A673 (cell line): Measurements from ENCODE around the gene GRP. TPM values are rescaled to one million over a fixed set of nuclear protein-coding genes. Genes with fewer than 3 reads are reported as not detected.

Experiments
- BruUV-seq: library from RNA; stranded (reverse); fragments of 400-500 nt; replicated peaks from 2 replicates; lab custom pipeline; 2021; lab: Mats Ljungman, UMichigan
- CTCF ChIA-PET: fragments of 300-600 bp; sonication (Branson Sonifier 250); formaldehyde crosslinking; loops from one replicate; lab custom pipeline; 2022; ENCODE audit warnings: antibody characterized with exemption; lab: Charles Lee
- POLR2A ChIA-PET: fragments of 300-600 bp; sonication (Branson Sonifier 250); formaldehyde crosslinking; loops from one replicate; lab custom pipeline; 2022; ENCODE audit warnings: antibody characterized with exemption; ENCODE audit not compliant: low non-redundant PET; lab: Charles Lee
- DNase-seq: peaks from one replicate; pipeline ENCODE4 v3.0.0-alpha.2; 2015; ENCODE audit warnings: low spot score
- H3K27ac ChIP-seq: fragments of 200-600 bp; sonication (generic); 2 replicates; pipeline ENCODE4 v1.5.1; 2016; ENCODE audit warnings: mixed run types, low read depth, mild to moderate bottlenecking, mixed read lengths, antibody characterized with exemption, low read length; ENCODE audit not compliant: poor library complexity, severe bottlenecking
- H3K27me3 ChIP-seq: fragments of 200-600 bp; sonication (generic); replicated peaks from 2 replicates; pipeline ENCODE4 v1.6.1; 2017; ENCODE audit warnings: mixed run types, low read depth, mild to moderate bottlenecking, mixed read lengths, antibody characterized with exemption, low read length; ENCODE audit not compliant: insufficient read depth, poor library complexity
- H3K36me3 ChIP-seq: fragments of 200-600 bp; sonication (generic); 2 replicates; pipeline ENCODE4 v1.6.1; 2016; ENCODE audit warnings: mixed run types, mild to moderate bottlenecking, mixed read lengths, antibody characterized with exemption, low read length; ENCODE audit not compliant: insufficient read depth, poor library complexity, severe bottlenecking
- H3K4me1 ChIP-seq: fragments of 200-600 bp; sonication (generic); 2 replicates; pipeline ENCODE4 v1.6.1; 2017; ENCODE audit warnings: mixed run types, mild to moderate bottlenecking, mixed read lengths, antibody characterized with exemption, low read length; ENCODE audit not compliant: insufficient read depth, poor library complexity, severe bottlenecking
- H3K4me3 ChIP-seq: fragments of 200-600 bp; sonication (generic); 2 replicates; pipeline ENCODE4 v1.5.1; 2016; ENCODE audit warnings: low read depth, mixed run types, mild to moderate bottlenecking, mixed read lengths, low read length; ENCODE audit not compliant: poor library complexity, severe bottlenecking
- H3K9me3 ChIP-seq: fragments of 200-600 bp; sonication (generic); 2 replicates; pipeline ENCODE4 v1.6.1; 2016; ENCODE audit warnings: mixed run types, low read depth, mild to moderate bottlenecking, mixed read lengths, antibody characterized with exemption, low read length; ENCODE audit not compliant: poor library complexity, severe bottlenecking
- EZH2 ChIP-seq: fragments of 200-600 bp; sonication (generic); IDR thresholded peaks from 2 replicates; pipeline ENCODE4 v1.6.1; 2017; ENCODE audit warnings: borderline replicate concordance, low read depth, mild to moderate bottlenecking, mixed read lengths, antibody characterized with exemption, low read length; ENCODE audit not compliant: poor library complexity, severe bottlenecking
- intact Hi-C: fragments of 100-400 bp; cut with micrococcal nuclease; formaldehyde crosslinking; loops from one replicate; pipeline ENCODE4 v1.10.0; 2022; ENCODE audit not compliant: unreplicated experiment
- total RNA-seq: library from RNA; stranded (reverse); gene quantifications from 2 replicates; pipeline ENCODE4 v1.2.3, GENCODE V29; 2021
- TF ChIP-seq, protein P1 (sequence below): fragments of 300-800, 200-600 bp; sonication (generic); conservative IDR thresholded peaks from 2 replicates; pipeline ENCODE4 v1.5.1; 2017; ENCODE audit warnings: low read depth, mild to moderate bottlenecking, antibody characterized with exemption, low read length, moderate library complexity, mixed read lengths

The GRP gene
- total RNA-seq, 1 experiment from 2014 or later, result 346 TPM

DNA sequence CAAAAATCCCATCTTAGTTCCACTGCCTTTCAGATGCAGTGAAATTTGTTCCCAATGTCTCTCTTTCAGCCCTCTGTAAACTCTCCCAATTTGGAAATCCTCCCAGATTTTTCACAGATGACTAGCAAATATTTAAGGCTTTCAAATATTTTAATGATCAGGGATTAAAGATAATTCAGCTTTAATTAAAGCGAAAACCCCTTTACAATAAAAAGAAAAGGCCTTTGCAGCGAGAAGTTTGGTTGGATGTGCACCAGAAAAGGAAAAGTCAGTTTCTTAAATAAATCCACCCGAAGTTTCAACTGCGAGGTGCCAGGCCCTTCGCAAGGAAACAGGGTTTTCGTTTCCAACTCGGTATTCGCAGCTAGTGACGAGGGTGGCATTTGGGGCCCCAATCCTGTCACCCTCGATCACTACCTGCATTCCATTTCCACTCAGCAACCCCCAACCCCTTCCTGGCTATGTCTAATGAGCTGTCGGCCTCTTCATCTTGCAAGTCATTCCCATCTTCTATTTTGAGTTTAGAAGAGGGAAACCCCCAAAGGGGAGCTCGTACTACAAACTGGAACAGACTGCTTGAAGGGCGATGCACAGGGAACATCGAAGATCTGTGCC is 51.8 kb downstream of the GRP start:
- BruUV-seq, result TSS peak; percentile 42
- peak overlapping the region; percentile 74 for H3K27ac ChIP-seq
- H3K27me3 ChIP-seq, result no peaks in the 10 kb centered on the region
- intact Hi-C loops, result no loop called here
- peaks cover 34% of the 10 kb centered on the region for H3K4me1 ChIP-seq
- H3K9me3 ChIP-seq, result no peaks in the 10 kb centered on the region
- no peak for DNase-seq
- CTCF ChIA-PET, result interaction anchor here (2.3 kb wide), 1 partner anchor 131 kb away, joined by 9 read pairs; no protein-coding TSS in a partner anchor
- TF ChIP-seq, protein P1, sequence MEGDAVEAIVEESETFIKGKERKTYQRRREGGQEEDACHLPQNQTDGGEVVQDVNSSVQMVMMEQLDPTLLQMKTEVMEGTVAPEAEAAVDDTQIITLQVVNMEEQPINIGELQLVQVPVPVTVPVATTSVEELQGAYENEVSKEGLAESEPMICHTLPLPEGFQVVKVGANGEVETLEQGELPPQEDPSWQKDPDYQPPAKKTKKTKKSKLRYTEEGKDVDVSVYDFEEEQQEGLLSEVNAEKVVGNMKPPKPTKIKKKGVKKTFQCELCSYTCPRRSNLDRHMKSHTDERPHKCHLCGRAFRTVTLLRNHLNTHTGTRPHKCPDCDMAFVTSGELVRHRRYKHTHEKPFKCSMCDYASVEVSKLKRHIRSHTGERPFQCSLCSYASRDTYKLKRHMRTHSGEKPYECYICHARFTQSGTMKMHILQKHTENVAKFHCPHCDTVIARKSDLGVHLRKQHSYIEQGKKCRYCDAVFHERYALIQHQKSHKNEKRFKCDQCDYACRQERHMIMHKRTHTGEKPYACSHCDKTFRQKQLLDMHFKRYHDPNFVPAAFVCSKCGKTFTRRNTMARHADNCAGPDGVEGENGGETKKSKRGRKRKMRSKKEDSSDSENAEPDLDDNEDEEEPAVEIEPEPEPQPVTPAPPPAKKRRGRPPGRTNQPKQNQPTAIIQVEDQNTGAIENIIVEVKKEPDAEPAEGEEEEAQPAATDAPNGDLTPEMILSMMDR, result no peak
- TF ChIP-seq EZH2, result no peak
- POLR2A ChIA-PET, result no interaction called here
- H3K36me3 ChIP-seq, result peaks cover 5% of the 10 kb centered on the region
- peak overlapping the region; percentile 81 for H3K4me3 ChIP-seq

DNA sequence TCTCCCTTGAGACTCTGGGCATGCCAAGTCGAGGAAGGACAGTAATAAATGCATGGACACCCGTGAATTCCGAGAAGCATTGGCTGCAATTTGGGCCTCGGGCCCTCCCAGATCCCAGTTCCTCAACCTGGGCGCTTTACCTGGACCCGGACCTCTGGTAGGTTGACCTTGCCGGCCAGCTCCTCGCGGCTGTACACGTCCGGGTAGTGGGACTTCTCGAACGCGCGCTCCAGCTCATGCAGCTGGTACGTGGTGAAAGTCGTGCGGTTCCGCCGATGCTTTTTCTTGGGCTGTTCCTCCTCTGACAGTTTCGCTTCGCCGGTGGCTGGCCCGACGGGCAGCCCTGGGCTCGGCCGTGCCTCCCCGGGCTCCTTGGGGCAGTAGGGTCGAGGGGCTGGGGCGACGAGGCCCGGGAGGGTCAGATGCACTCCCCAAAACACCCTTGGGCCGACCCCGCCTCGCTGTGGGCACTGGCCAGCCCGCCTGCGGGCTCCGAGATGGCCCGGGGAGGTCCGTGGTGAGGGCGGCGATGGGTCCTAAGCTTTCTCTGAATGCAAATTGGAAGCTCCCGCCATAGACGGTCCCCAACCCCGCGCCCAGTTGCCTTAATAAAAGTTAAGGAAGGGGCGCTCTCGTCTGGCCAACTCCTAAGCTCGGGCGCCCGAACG is 52.4 kb downstream of the GRP start:
- no TSS peak for BruUV-seq
- intact Hi-C loops, result no loop called here
- no peaks in the 10 kb centered on the region for H3K9me3 ChIP-seq
- peak overlapping the region; percentile 74 for H3K27ac ChIP-seq
- TF ChIP-seq, protein P1, result no peak
- no peak for TF ChIP-seq EZH2
- H3K4me1 ChIP-seq, result peaks cover 34% of the 10 kb centered on the region
- POLR2A ChIA-PET, result no interaction called here
- no peak for DNase-seq
- peak overlapping the region; percentile 81 for H3K4me3 ChIP-seq
- no peaks in the 10 kb centered on the region for H3K27me3 ChIP-seq
- CTCF ChIA-PET, result interaction anchor here (1.5 to 2.3 kb wide), 2 partner anchors 35 to 130 kb away, joined by 9 to 15 read pairs; no protein-coding TSS in a partner anchor
- H3K36me3 ChIP-seq, result peaks cover 5% of the 10 kb centered on the region

DNA sequence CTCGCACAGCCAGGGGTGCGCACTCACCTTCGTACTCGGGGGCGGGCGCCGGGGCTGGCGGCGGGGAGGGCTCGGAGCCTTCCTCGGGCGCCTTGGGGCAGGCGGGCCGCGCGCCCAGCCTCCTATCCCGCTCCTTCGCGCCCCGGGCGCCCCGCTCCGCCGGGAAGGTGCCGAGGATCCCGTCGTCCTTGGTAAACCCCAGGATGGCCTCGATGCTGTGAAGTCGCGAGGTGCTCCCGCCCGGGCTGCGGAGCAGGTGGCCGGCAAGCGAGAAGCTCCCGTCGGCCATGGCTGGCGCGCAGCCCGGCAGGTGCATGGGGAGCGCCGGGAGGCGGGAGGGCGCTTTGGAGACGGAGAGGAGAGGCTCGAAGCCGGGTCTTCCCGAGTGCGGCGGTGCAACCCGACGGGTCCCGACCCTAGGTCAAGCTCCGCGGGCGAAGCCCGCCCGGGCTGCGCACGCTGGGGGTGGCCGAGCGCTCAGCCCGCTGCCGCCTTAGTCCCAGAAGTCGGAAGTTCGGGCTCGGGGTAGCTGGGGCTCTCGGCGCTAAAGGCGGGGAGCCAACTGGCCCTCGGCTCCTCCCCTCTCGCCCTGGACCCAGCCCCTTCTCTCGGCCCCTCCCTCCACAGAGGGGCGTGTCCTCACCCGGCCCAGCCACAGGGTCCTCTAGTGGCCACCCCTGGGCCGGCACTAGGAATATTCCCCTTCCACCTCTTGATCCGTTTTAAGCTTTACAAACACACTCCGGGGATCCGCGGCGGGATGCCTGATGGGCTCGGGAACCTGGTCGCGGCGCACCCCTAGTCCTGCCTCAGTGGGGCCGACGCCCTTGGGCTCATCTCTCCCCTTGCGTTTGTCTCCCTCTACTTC is 53.2 kb downstream of the GRP start, which contains the start of gene RAX:
Gene RAX (minus strand): TSS at position 564 of the 868 bp plus-strand sequence. CDS start 248 bp downstream, at position 316.
- Histone ChIP-seq H3K4me1 (peaks cover 27% of the 10 kb centered on the region), H3K27me3 (no peaks in the 10 kb centered on the region), H3K9me3 (no peaks in the 10 kb centered on the region), H3K4me3 (peak within 1 kb of the TSS; percentile 81), H3K27ac (peak within 1 kb of the TSS; percentile 74), H3K36me3 (peaks cover 5% of the 10 kb centered on the region)
- BruUV-seq, result no TSS peak
- CTCF ChIA-PET, result interaction anchor here (1.0 to 2.3 kb wide), 3 partner anchors 9 to 129 kb away, joined by 5 to 15 read pairs (median 9); no protein-coding TSS in a partner anchor
- intact Hi-C loops, result no loop called here
- POLR2A ChIA-PET, result no interaction called here
- peak; percentile 92 for DNase-seq
- TF ChIP-seq EZH2, result no peak
- TF ChIP-seq, protein P1, result peak; percentile 77
